ENCODE data around the gene STUB1.

DNA sequence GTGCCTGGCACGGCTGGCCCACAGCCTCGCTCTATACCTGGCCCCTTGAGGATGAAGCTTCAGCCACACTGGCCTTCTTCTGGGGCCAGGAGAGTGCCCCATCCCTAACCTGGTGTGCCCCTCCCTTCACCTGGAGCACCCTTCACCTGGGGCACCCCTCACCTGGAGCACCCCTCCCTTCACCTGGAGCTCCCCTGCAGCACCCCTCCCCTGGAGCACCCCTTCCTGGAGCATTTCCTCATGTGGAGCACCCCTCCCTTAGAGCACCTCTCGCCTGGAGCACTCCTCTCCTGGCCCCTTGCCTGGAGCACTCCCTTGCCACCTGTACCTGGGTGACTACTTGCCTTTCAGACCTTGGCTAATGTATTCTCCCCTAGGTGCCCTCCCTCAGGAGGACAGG lies 27.8 kb downstream of the STUB1 start:
- TF ChIP-seq ZNF274 (IDR thresholded peaks at IDR 0.05; ENCODE audit: low read depth, low read length), result no peak
- no peak for TF ChIP-seq SUZ12 (IDR thresholded peaks at IDR 0.05; ENCODE audit: extremely low read depth, insufficient read depth, insufficient read length)
- TF ChIP-seq YY1 (IDR thresholded peaks at IDR 0.05; ENCODE audit: insufficient read depth, insufficient read length), result no peak

All from NT2/D1 (cell line).